Cardiac fibroblast (primary cell): Measurements from ENCODE around the gene SLC4A11.
A peak's percentile ranks its signal among the peaks of the same experiment; 100 is the strongest.

Experiments used
- DNase-seq, 2 donors: peaks; one replicate each; pipeline versions ENCODE4 v3.0.0 to v3.0.0-alpha.2; 2010; ENCODE audit warnings: low read depth in 2 of 2
- H3K4me3 ChIP-seq, 2 donors: replicated peaks in 1 of 2; 1 replicate in 1 of 2; 2 replicates in 1 of 2; pipeline ENCODE4 v1.5.1; 2011; ENCODE audit warnings: low read depth in 2 of 2, low read length in 2 of 2, mild to moderate bottlenecking in 2 of 2, moderate library complexity in 1 of 2
- CTCF ChIP-seq: IDR thresholded peaks from one replicate; pipeline ENCODE4 v1.5.1; 2011; ENCODE audit warnings: low read depth, mild to moderate bottlenecking, low read length, inconsistent platforms

The SLC4A11 gene

DNA sequence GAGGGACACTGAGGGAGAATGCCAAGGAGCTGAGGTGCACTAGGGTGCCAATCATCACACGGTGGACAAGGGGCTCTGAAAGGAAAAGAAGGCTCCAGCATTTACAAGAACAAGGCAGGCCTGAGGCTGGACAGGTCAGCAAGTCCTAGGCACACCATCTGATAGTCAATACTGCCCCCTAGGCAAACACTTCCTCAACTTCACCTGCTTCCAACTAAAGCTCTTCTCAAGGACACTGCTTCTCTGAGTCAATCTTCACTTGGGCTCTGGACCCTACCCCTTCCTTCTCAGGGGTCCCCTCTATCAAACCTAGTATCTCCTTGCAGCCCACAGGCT lies 37.7 kb upstream of the SLC4A11 start:
- peak; percentile 33 for TF ChIP-seq CTCF
- DNase-seq, result peak; percentile 59 to 62

DNA sequence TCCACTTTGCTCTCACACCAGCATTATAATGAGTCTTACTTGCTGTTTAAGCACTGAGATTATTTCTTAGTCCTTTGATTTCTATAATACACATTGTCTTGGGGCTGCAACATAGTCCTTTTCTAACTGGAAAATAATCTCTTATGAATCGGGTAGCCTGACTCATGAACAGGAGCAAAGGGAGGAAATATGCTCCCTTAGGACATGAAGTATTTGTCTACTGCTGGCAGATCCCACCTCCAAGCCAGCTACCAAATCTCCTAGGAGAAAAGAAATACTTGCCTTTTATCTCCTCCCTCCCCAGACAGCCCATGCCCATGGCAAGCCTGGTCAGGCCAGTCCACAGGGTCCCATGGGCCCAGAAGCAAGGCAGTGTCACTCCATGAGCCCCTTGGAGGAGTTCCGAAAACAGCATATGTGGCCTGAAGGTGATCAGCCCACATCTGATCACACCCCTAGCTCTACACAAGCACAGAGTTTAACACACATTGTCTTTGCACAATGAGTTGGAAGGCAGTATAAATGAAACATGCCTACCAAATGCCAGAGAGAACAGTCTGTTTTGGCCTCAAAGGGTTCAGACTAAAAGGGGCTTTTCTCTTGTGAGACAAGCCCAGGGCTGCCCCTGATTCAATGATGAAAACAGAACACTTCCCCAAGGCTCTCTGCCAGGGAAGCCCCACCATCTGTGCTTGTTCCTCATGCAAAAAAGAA lies 37.1 kb upstream of the SLC4A11 start:
- no peak for TF ChIP-seq CTCF
- DNase-seq, result peak; percentile 55 to 62
- H3K4me3 ChIP-seq, result no peak overlapping the region

More for the DNA sequence above, 37.7 kb upstream of the SLC4A11 start:
- H3K4me3 ChIP-seq, result no peak overlapping the region

GRCh38 chr20:3275064-3275935 lies 36.3 kb upstream of the SLC4A11 start:
- no peak for TF ChIP-seq CTCF

DNA sequence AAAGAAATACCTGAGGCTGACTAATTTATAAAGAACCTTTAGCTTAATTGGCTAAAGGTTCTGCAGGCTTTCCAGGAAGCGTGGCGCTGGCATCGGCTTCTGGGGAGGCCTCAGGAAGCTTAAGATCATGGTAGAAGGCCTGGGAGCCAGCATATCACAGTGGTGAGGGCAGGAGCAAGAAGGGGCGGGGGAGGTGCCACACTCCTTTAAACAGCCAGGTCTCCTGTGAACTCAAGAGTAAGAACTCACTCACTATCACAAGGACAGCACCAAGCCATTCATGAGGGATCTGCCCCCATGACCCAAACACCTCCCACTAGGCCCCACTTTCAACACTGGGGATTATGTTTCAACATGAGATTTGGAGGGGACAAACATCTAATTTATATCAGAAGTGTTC lies 34.4 kb upstream of the SLC4A11 start:
- no peak for TF ChIP-seq CTCF
- H3K4me3 ChIP-seq, result no peak overlapping the region
- DNase-seq, result no peak

More at GRCh38 chr20:3275064-3275935, 36.3 kb upstream of the SLC4A11 start:
- H3K4me3 ChIP-seq, result no peak overlapping the region
- DNase-seq, result no peak

DNA sequence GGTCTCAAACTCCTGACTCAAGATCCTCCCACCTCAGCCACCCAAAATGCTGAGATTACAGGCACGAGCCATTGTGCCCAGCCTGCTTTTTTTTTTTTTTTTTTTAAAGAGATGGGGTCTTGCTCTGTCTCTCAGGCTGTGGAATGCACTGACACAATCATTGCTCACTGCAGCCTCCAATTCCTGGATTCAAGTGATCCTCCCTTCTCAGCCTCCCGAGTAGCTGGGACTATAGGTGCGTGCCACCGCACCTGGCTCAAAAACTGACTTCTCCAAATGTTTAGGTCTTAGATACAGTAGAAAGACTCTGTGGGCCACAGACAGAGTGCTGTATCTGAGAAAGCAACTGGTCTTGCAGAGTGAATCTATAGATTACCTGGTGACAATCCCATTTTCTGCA lies 31.1 kb upstream of the SLC4A11 start:
- DNase-seq, result no peak
- no peak overlapping the region for H3K4me3 ChIP-seq
- no peak for TF ChIP-seq CTCF

GRCh38 chr20:3262566-3262965 lies 23.6 kb upstream of the SLC4A11 start:
- DNase-seq, result peak in 1 of 2 donors; percentile 33

More at GRCh38 chr20:3262566-3262965, 23.6 kb upstream of the SLC4A11 start:
- no peak for TF ChIP-seq CTCF
- H3K4me3 ChIP-seq, result no peak overlapping the region
